GM12891 (cell line): Measurements from ENCODE around the gene RADIL.

Experiments used
- POLR2A ChIP-seq: IDR thresholded peaks from 2 replicates; pipeline ENCODE4 v1.6.1; 2011; ENCODE audit warnings: low read depth, low read length, control low read depth
- POLR2AphosphoS5 ChIP-seq: IDR thresholded peaks from 2 replicates; pipeline ENCODE4 v1.6.1; 2011; ENCODE audit warnings: low read depth, low read length, control low read depth
- POU2F2 ChIP-seq: IDR thresholded peaks from 2 replicates; pipeline ENCODE4 v1.6.1; 2011; ENCODE audit warnings: low read depth, mild to moderate bottlenecking, control low read depth, low read length, moderate library complexity
- SPI1 ChIP-seq: IDR thresholded peaks from 2 replicates; pipeline ENCODE4 v1.6.1; 2011; ENCODE audit warnings: low read depth, low read length, control low read depth

GRCh38 chr7:4803397-4804241, 79.9 kb downstream of the RADIL start:
- TF ChIP-seq POLR2A (no peak), SPI1 (no peak), POU2F2 (no peak), POLR2AphosphoS5 (no peak)
